HTR-8/SVneo (cell line): ENCODE measurements around the gene ALDH2.
"Not testable (repeated sequence)": the region's sequence is repeated elsewhere in the genome, so short reads cannot be mapped to it uniquely, and the experiment has no call there.

Experiments used
- DNase-seq: peaks from one replicate; pipeline ENCODE4 v3.0.0; 2011; ENCODE audit warnings: low spot score, mixed read lengths; ENCODE audit not compliant: insufficient read length
- FAIRE-seq: peaks from 2 replicates; lab custom pipeline; 2011; peaks lifted over from hg19 to GRCh38; lab: Jason Lieb, UNC

ALDH2 gene

GRCh38 chr12:111781085-111781658 lies 14.4 kb downstream of the ALDH2 start:
- no peak for FAIRE-seq
- no peak for DNase-seq

GRCh38 chr12:111783046-111783445 lies 16.3 kb downstream of the ALDH2 start:
- no peak for DNase-seq
- FAIRE-seq: no peak

GRCh38 chr12:111784953-111785352 lies 18.2 kb downstream of the ALDH2 start:
- no peak for DNase-seq
- FAIRE-seq: no peak

GRCh38 chr12:111785651-111786050 lies 18.9 kb downstream of the ALDH2 start:
- no peak for DNase-seq
- no peak for FAIRE-seq

GRCh38 chr12:111788178-111788654 lies 21.5 kb downstream of the ALDH2 start:
- DNase-seq (no peak), FAIRE-seq (no peak)

GRCh38 chr12:111789779-111790178 lies 23.0 kb downstream of the ALDH2 start:
- DNase-seq: no peak
- FAIRE-seq: no peak

GRCh38 chr12:111791507-111791906 lies 24.8 kb downstream of the ALDH2 start:
- FAIRE-seq: no peak

GRCh38 chr12:111792155-111792855 lies 25.6 kb downstream of the ALDH2 start:
- FAIRE-seq: no peak

More at GRCh38 chr12:111791507-111791906, 24.8 kb downstream of the ALDH2 start:
- DNase-seq: no peak

GRCh38 chr12:111792856-111793235 lies 26.1 kb downstream of the ALDH2 start:
- DNase-seq (no peak), FAIRE-seq (no peak)

More at GRCh38 chr12:111792155-111792855, 25.6 kb downstream of the ALDH2 start:
- DNase-seq: no peak

- FAIRE-seq: no peak
- DNase-seq: no peak
These were observed 31.4 kb downstream of the ALDH2 start for GRCh38 chr12:111798182-111798581.

- FAIRE-seq (no peak), DNase-seq (no peak)
These were observed 33.0 kb downstream of the ALDH2 start for GRCh38 chr12:111799758-111800157.

- FAIRE-seq (no peak), DNase-seq (no peak)
These were observed 36.4 kb downstream of the ALDH2 start for GRCh38 chr12:111803038-111803626.

- no peak for FAIRE-seq
- no peak for DNase-seq
These were observed 37.1 kb downstream of the ALDH2 start for GRCh38 chr12:111803851-111804250.

- DNase-seq (no peak), FAIRE-seq (no peak)
These were observed 39.6 kb downstream of the ALDH2 start for GRCh38 chr12:111806304-111806703.

GRCh38 chr12:111807232-111807631 lies 40.5 kb downstream of the ALDH2 start:
- DNase-seq: no peak
- no peak for FAIRE-seq

- peak; percentile 86 for DNase-seq
- FAIRE-seq: no peak
These were observed 46.4 kb downstream of the ALDH2 start for GRCh38 chr12:111812881-111813741.

GRCh38 chr12:111816065-111816615 lies 49.4 kb downstream of the ALDH2 start:
- no peak for FAIRE-seq
- DNase-seq: no peak

GRCh38 chr12:111816898-111817297 lies 50.2 kb downstream of the ALDH2 start:
- not testable (repeated sequence) for DNase-seq, FAIRE-seq

- no peak for FAIRE-seq
- DNase-seq: no peak
These were observed 51.6 kb downstream of the ALDH2 start for GRCh38 chr12:111818340-111818739.
